Upper lobe of left lung (tissue), 4 donors: ENCODE data around the gene SMARCA1.

Experiments used
- EP300 ChIP-seq, 4 donors: sonication (generic); formaldehyde crosslinking; IDR thresholded peaks; one replicate each; pipeline ENCODE4 v1.5.1; 2017; ENCODE audit warnings: antibody characterized with exemption in 4 of 4, control low read depth in 2 of 4
- POLR2A ChIP-seq, 4 donors: fragments of 450-650 bp; IDR thresholded peaks; one replicate each; pipeline ENCODE4 v1.5.1; 2016 to 2017; ENCODE audit warnings: antibody characterized with exemption in 4 of 4, mild to moderate bottlenecking in 2 of 4
- POLR2AphosphoS5 ChIP-seq, 2 donors: sonication (generic); formaldehyde crosslinking; IDR thresholded peaks; one replicate each; pipeline ENCODE4 v1.5.1; 2017; ENCODE audit warnings: antibody characterized with exemption in 2 of 2
- TF ChIP-seq, protein P1 (sequence below), 6 experiments: fragments of 450-650 bp in 4 of 6; fragments of 200-600 bp in 2 of 6; sonication (generic) in 2 of 6; IDR thresholded peaks; one replicate each; pipeline ENCODE4 v1.5.1; 2016 to 2019; ENCODE audit warnings: antibody characterized with exemption in 6 of 6

DNA sequence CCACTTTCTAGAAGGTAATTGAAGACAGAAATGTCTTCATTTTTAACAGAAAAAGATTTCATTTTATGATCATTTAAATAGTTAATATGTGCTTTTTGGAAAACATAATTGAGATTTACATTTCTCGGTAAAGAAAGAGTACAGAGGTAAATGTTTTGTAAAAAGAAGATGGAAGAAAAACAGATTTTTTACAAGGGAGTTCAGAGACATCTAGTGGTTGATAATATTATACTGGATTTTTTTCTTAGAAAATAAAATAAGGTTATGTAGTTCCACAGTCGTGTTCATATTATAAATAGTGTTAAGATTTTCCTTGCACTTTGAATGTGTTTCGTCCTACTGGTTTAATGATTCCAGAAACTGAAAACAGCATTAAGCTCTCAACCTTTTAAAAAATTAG lies 60.6 kb downstream of the SMARCA1 start:
- TF ChIP-seq POLR2A (IDR thresholded peaks at IDR 0.05) (no peak), POLR2AphosphoS5 (IDR thresholded peaks at IDR 0.05) (no peak), EP300 (IDR thresholded peaks at IDR 0.05) (no peak)
- TF ChIP-seq, protein P1, sequence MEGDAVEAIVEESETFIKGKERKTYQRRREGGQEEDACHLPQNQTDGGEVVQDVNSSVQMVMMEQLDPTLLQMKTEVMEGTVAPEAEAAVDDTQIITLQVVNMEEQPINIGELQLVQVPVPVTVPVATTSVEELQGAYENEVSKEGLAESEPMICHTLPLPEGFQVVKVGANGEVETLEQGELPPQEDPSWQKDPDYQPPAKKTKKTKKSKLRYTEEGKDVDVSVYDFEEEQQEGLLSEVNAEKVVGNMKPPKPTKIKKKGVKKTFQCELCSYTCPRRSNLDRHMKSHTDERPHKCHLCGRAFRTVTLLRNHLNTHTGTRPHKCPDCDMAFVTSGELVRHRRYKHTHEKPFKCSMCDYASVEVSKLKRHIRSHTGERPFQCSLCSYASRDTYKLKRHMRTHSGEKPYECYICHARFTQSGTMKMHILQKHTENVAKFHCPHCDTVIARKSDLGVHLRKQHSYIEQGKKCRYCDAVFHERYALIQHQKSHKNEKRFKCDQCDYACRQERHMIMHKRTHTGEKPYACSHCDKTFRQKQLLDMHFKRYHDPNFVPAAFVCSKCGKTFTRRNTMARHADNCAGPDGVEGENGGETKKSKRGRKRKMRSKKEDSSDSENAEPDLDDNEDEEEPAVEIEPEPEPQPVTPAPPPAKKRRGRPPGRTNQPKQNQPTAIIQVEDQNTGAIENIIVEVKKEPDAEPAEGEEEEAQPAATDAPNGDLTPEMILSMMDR (IDR thresholded peaks at IDR 0.05): no peak
